HCEC 1CT (cell line): ENCODE data around the gene TBC1D22A.

ENCODE experiments used
- DNase-seq: peaks from one replicate; pipeline ENCODE4 v3.0.0-alpha.2; 2017

The TBC1D22A gene

DNA sequence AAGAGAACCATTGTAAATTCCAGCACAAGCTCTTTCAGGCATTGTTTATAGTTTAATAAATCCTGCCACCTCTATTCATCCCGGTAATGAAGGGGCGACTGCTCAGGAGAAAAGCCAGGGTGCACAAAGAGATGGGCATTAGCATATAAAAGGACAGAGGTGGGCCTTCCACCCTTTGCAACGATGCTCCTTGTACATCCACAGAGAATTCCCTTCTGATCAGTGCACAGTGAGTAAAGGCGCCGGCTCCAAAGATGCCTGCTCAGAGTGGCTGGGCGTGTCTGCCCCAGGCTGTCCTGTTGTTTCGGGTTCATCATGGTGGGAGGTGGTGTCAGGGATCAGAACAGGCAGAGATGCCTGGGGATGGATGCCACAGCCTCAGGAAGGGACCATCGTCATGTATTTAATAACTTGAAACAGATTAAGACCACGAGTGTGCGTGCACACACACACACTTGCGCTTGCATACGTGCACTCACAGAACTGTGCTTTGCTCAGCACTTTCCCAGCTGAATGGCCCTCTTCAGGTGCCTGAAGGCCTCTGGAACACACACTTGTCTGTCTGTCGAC lies 305.0 kb downstream of the TBC1D22A start:
- DNase-seq, result no peak

DNA sequence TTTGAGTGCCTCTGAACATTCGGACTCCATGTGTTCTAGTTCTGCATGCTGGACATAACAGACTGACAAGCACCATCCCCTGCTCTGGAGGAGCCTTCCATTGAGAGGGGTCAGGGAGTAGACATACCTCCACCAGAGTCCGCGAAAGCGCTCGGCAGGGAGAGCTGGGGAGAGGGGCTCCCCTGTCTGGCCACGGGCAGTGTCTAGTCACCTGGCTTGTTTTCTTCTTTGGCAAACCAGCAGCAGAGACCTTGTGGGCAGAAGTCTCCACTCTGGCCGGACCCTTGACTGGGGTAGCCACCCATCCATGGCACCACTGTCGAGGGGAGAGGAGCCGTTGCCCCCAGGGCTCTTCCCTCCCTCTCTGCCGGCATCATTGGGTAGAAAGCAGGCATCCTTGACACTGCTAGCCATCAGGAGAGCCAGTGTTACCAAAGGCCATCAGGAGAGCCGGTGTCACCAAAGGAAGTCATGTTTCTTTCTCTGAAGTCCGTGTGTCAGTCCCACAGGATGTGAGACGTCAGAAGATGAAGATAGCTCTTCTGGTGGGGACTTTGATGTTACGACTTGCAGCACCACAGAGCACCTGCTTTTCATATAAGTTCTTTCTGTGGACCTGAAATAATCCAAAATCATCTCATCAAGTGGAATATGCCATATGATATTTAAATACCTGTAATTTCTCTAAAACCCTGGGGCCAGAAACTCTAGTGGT lies 305.6 kb downstream of the TBC1D22A start:
- DNase-seq, result no peak

DNA sequence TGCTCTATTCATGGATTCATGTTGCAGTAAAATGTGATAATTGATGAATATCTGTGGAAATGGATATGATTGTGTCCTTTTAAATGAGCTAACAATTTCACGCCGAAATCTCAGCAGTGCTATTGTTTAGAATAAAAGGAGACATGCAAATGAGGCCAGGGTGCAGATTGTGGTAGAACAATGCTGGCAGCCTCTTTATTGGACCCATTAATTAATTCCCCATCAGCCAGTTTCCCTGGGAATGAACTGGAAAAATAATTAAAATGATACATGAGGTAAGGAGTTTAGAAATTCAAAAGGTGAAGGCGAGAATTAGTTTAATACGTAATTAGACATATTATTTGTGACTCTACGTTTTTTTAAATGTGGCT lies 306.2 kb downstream of the TBC1D22A start:
- no peak for DNase-seq

DNA sequence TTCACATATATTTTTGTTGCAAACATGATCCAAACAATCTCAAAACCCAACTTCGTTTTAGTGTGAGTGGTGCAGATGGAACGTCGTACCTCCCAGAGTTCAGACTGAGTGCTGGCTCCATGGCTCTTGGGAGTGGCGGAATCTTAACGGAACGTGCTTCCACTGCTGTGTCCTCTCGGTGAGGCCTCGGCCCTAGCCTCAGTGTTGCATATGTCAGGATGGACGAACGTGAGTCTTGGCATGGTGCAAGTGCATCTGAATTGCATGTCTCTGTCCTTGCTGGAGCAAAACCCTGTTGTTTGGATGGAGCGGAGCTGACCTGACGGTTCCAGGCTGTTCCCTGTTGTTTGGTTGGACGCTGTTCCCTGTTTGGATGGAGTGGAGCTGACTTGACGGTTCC lies 306.8 kb downstream of the TBC1D22A start:
- no peak for DNase-seq

DNA sequence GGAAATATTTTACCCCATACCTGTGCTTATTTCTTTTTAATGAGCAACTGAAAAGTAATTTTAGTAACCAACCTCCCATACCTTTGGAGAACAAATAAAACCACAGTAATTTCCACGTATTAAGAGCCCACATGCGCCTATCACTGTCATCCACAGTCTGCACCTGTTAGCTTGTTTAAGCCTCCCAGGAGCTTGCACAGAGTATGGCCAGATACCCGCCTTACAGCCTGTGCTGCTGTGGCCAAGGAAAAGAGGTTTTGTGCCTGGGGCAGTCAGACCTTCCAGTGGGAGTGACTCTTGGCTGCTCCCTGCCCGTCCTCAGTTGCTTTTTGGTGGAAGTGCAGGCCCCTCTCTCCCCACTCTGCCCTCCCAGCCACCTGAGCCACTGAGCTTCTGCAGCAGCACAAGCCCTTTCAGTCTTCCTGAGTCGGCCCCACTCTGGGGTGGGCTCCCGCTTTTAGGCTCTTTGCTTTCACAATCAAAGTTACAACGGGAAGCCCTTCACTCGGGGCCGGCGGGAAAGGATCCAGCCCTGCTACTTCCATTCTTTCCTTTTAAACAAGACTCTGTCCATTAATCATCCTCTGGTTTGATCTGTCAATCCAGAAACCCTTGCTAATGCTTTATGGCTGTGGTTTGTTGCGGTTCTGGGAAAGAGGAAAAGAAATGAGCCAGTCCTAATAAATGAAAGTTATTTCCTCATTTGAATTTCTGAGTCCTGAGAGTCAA lies 308.8 kb downstream of the TBC1D22A start:
- DNase-seq, result no peak

DNA sequence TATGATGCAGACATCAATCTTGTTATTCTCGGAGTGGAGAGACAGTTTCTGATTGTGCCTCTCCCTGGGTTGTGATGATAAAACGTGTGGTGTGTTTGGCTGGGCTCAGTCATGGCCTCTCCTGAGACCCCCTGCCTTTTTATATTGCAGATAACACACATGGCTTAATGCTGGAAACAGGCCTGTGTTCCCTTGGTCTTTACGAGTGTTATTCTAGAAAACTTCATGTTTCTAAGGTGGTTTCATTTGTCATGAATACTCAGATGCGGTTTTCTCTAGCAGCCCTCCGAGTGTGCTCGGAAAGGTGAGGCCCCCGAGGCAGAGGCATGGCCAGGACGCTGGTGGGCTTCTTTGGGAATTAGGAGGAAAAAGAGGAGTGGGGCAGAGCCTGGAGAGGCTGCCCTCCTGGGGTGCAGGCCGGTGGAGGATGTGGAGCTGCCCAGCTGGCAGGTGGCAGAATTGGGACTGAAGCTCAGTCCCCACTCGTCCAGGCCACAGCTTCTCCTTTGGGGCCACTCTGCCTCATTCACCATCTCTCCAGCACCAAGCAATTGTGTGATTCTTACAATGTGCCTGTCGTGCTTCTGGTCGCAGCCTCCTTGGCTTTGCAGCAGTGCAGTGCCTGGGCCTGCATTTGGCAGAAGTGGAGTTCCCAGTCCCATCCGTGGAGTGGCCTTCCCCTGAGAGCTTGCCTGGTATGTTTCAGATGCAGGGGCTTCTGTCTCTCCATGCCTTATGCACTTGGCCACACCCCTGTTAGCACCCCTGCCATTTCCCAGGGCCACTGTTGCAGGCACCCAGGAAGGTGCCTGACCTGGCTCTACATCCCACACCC lies 309.6 kb downstream of the TBC1D22A start:
- DNase-seq, result no peak

DNA sequence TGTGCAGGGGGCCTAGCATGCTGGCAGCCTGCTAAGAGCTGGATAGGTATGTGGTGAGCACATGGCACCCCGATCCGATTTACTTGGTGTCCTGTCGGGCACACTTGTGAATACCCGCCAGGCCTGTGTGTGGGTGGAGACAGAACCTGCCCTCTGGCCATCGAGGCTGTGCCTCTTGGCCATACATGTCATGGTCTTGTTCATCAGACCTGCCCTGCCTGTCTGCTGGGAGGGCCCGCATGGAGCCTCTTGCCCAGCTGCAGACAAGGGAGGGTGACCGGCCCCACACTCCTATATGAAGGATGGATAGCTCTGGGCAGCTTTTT lies 310.2 kb downstream of the TBC1D22A start:
- no peak for DNase-seq

DNA sequence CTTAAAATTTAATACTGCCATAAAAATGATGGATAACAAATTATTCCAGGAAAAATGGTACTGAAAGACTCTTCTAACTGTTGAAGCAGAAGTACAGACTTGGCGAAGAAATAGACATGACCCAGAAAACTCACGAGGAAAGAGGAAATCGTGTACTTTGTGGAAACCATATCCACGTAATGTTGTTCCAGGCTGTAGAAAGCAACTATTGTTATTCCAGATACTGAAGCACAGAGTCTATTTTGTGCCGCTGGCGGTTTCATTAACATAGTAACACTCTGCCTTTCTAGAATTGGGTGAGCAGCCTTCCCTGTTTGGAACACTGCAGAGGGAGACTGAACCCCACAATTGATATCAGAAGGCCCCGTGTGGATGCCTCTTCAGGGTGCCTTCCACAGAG lies 310.6 kb downstream of the TBC1D22A start:
- DNase-seq, result no peak

DNA sequence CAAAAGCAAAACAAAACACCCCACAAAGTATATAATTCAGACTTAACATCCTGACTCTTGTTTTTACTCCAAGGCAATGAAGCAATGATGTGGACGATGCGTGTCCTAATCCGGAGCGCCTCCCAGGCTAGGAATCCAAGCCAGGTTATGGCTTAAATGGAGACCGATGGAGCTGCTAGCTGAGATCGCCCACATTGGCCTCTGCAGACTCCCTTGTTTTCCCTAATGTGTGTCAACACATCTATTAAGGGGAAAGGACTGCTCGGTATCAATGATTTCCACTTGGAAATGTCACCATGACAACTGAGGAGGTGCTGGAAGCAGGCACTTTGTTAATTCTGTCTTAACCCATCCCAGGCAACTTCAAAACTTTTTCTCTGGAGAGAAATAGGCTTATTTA lies 311.7 kb downstream of the TBC1D22A start:
- no peak for DNase-seq

DNA sequence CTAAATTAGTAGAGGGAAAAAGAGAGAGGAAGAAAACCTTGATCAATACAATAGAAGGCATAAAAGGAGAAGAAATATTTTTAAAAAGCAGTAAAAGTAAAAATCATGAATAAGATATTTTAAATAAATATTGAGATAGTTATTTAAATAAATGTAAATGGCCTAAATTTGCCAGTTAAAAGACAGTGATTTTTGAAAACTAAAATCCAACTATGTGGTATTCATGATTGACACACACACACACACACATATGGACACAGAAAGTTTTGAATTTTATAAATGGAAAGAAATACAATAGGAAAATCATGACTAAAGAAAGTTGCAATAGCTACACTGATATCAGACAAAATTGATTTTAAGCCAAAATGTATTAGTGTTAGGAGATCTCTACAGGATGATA lies 313.1 kb downstream of the TBC1D22A start:
- no peak for DNase-seq

DNA sequence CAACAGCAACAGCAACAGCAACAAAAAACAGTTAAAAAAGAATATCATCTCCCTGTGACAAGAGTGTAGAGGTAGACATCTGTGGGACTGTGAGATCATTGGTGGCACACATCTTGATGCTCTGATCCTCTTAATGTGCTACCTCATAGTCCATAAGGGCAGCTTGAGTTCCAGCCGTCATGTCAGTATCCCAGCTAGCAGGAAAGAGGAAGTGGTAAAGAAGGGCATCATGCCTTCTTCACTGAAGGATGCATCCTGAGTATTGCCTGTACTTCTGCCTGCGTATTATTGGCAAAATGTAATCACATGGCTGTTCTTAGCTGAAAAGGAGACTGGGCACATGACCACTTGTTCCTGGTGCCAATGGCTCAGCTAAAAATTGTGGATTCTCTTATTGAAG lies 314.3 kb downstream of the TBC1D22A start:
- DNase-seq, result no peak

DNA sequence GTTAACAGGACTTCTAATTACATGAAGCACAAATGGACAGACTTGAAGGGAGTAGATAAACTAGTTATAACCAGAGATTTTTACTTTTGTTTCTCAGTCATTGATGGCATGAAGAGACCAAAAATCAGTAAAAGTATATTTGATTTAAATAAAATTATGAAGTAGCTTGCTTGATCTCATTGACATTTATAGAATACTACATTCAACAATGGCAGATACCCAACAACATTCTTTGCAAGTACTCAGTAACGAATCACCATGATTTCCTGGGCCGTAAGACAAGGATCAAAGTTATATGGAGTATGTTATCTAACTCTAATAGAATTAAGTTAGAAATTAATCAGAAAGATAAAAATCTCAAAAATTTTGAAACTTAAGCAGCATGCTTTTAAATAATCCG lies 317.6 kb downstream of the TBC1D22A start:
- DNase-seq, result no peak

DNA sequence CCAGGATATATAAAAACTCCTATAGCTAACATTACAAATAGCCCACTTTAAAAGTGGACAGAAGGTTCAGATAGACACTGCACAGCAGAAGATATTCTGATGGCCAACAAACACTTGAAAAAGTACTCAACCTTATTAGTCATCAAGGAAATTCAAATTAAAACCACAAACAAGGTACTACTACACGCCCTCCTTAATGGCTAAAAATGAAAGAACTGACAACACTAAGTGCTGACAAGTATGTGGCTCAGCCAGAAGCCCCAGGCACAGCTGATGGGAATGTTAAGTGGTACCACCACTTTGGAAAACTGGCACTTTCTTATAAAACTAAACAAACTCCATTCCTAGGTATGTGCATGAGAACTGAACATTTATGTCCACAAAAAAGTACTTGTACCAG lies 320.1 kb downstream of the TBC1D22A start:
- no peak for DNase-seq

DNA sequence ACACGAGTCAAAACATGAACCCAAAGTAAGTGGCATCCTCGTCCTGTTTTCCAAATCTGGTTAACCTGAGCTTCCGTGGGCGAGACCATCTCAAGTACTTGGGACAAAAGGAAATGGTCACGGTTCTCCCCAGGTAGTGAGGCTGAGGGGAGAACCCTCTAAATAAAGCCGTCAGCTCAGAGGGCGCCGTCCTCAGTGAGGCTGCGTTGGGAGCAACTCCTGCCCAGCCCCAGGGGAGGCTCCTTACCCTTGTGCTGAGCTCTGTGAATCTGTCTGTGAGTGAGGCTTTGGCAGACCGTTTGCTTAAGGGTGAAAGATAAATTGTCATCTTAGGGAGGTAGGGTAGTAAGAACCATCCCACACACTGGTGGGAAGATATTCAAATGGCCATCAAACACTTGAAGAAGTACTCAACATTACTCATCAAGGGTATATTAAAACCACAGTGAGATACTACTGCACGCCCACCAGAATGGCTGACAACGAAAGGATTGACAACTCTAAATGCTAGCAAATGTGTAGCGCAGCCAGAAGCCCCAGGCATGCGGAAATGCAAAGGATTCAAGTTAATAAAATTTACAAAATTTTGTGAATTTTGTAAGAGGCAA lies 321.0 kb downstream of the TBC1D22A start:
- no peak for DNase-seq

DNA sequence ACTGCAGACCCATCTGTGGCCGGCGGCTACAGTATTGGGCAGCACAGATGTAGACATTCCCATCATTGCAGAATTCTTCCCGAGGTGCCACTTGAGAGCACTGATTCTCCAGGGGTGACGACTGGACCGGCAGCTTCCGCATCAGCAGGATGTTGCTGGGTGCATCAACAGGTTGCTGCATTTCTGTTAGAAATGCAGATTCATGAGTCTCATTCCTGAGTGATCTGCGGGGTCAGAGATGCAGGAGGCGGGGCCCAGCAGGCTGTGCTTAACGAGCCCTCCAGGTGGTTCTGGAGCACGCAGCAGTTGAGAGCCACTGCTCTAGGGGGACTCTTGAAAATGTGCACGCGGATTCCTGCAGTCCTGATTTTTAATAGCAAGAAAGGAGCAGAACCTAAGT lies 321.8 kb downstream of the TBC1D22A start:
- DNase-seq, result no peak

DNA sequence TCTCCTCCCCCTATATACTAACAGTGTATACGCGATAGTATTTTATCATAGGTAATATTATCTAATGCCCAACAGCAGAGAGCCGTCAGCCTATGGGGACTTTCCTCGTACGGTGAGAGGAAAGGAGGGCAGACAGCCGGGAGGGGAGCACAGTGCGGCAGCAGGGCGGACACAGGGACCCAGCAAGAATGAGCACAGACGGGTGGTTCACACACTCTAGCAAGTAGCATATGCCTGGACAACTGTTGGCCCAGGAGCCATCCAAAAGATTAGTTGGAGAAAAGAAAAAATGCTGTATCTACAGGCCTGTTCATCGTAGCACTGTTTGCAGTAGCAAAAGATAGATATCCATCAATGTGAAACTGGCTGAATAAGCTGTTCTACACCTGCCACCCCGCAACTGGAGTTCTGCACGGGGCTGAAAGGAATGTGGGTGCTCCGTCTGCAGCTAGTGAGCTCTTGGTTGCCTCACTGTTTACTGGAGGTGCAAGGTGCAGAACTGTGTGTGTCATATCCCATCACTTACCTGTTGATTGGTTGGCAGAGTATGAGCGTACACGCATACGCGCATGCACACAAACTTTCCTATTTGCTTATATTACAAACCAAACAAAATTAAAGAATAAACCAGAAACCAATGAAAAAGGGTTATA lies 324.3 kb downstream of the TBC1D22A start:
- DNase-seq, result no peak

DNA sequence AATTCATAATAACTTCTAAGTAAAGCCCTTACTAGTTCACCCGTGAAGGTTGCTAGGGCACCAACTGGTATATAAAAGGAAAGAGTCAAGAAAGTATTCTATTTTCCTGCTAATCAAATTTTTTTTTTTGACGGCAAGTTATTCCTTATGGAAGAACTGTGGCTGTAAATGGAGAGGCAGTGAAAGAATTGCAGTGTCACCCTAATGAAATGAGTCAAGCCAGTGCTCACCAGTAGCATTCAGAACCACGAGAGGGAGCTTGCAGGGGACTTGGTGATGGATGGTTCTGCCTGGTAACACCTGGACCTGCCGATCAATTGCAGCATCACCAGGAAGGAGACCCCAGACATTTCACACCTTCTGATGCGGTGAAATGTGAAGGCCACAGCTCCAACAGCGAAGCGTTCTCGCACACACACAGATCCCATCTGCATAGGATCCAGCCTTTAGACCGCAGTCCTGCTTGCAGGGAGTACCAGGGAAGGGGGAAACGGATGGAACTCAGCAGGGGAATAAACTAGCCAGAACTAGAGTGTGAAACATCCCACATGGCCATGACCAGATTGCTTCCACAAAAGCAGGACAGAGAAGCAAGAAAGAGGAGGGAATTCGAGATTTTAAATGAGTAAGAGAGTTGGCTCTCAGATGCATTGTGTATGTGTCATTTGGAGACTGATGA lies 326.2 kb downstream of the TBC1D22A start:
- DNase-seq, result no peak

DNA sequence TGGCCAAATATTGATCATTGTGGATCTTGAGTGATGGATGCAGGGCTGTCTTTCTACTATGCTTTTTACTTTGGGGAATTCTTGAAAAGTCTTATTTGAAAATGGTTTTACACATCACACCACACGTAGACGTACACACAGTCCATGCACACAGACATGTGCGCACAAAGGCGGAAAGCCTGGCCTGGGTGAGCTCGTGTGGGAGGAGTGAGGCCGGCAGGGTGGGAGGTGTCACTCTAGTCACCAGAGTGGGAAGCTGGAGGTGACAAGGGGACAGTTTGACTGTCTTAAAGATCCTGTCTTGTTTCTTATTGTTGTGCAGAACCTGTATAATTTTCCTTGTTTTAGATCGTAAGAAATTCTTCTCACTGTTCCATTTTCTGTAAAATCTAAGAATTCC lies 326.9 kb downstream of the TBC1D22A start:
- DNase-seq, result no peak

DNA sequence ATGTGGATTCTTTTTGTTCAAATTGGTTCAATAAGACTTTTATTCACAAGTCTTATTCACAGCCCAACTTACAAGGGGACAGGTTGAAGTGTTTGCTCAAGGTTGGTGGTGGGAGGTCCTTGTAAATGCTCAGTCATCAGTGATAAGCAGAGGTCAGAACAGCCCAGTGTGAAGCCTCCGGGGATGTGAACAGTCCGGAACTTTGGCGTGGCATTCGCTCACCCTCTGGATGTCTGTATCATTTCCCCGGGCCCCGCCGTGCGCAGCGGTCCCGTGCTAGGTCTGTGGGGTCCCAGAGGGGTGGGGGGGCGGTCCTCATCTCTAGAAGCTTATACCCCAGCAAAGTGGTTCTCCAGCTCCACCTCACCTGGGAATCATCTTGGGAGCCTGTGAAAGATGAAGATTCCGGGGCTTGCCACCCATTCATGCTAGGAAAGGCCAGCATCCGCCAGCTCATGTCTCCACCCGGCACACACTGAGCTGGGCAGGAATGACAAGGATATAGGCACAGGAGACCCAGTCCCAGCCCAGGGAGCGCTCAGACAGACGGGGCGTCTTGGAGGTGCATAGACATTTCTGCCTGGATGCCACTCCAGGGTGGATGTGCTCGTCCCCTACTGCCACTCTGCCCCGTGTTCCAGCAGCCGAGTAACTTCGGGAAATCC lies 327.5 kb downstream of the TBC1D22A start:
- DNase-seq, result no peak

DNA sequence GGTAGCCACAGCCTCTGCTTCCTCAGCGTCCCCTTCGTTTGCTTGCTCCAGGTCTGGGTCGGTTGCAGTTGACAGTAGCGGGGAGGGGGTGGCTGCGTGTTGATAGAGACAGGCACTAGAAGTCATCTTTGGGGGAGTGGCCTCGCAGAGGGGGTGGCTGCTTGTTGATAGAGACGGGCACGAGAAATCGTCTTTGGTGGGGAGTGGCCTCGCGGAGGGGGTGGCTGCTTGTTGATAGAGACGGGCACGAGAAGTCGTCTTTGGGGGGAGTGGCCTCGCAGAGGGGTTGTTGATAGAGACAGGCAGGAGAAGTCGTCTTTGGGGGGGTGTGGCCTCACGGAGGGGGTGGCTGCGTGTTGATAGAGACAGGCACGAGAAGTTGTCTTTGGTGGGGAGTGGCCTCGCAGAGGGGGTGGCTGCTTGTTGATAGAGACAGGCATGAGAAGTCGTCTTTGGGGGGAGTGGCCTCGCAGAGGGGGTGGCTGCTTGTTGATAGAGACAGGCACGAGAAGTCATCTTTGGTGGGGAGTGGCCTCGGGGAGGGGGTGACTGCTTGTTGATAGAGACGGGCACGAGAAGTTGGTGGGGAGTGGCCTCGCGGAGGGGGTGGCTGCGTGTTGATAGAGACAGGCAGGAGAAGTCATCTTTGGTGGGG lies 328.3 kb downstream of the TBC1D22A start:
- no peak for DNase-seq

DNA sequence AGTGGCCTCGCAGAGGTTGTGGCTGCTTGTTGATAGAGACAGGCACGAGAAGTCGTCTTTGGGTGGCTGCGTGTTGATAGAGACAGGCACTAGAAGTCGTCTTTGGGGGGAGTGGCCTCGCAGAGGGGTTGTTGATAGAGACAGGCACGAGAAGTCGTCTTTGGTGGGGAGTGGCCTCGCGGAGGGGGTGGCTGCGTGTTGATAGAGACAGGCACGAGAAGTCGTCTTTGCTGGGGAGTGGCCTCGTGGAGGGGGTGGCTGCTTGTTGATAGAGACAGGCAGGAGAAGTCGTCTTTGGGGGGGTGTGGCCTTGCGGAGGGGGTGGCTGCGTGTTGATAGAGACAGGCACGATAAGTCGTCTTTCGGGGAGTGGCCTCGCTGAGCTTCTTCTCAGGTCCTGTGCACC lies 328.8 kb downstream of the TBC1D22A start:
- DNase-seq, result no peak
